Measurements from ENCODE around the gene COIL. TPM values are rescaled to one million over a fixed set of nuclear protein-coding genes. Genes with fewer than 3 reads are reported as not detected.

Gene COIL
- total RNA-seq: 12.5 and 18.1 TPM in 2 replicates

GRCh38 chr17:56960596-56961538, at the start of gene COIL:
Gene COIL (minus strand): TSS chr17:56961050. CDS start chr17:56961019, 31 bp downstream.

GRCh38 chr17:56977673-56978395, 17.0 kb upstream of the COIL start, which contains the start of gene SCPEP1:
Gene SCPEP1 (plus strand): TSS chr17:56978131. CDS start chr17:56978160, 29 bp downstream.

GRCh38 chr17:56913867-56914580, 46.8 kb downstream of the COIL start, which contains the start of gene TRIM25:
Gene TRIM25 (minus strand): TSS chr17:56914049. CDS start chr17:56913988, 61 bp downstream.

Other genes starting within 250 kb of the COIL start
- 0.64 and 0.96 TPM in 2 replicates for gene C17orf67, start 127.1 kb downstream of the COIL start, total RNA-seq
- gene DGKE, start 126.9 kb downstream of the COIL start, total RNA-seq: 4.1 and 7.0 TPM in 2 replicates
- 25.3 and 37.5 TPM in 2 replicates for gene TRIM25, start 47.0 kb downstream of the COIL start, total RNA-seq
- gene SCPEP1, start 17.1 kb upstream of the COIL start, total RNA-seq: 108 and 167 TPM in 2 replicates
- 20.2 and 36.4 TPM in 2 replicates for gene AKAP1, start 124.2 kb upstream of the COIL start, total RNA-seq

Measured in tracheal epithelial cell (primary cell).